Ovary (tissue), 3 donors: ENCODE results near the gene PDE6D.

Experiments used
- CTCF ChIP-seq, 3 donors: fragments of 450-650 bp in 2 of 3; fragments of 200-600 bp in 1 of 3; IDR thresholded peaks; one replicate each; pipeline versions ENCODE4 v1.5.1 to v1.8.0; 2016 to 2022; ENCODE audit warnings: antibody characterized with exemption in 3 of 3, mild to moderate bottlenecking in 1 of 3
- EP300 ChIP-seq: sonication (generic); formaldehyde crosslinking; IDR thresholded peaks from one replicate; pipeline ENCODE4 v1.6.1; 2017; ENCODE audit warnings: antibody characterized with exemption
- POLR2A ChIP-seq: fragments of 450-650 bp; IDR thresholded peaks from one replicate; pipeline ENCODE4 v1.6.1; 2017; ENCODE audit warnings: antibody characterized with exemption, mild to moderate bottlenecking, moderate library complexity
- donor health status: DM: no; HTN: no; CAD: no.

GRCh38 chr2:231765496-231765929 lies 15.6 kb downstream of the PDE6D start:
- TF ChIP-seq CTCF (IDR thresholded peaks at IDR 0.05): no peak
- no peak for TF ChIP-seq EP300
- no peak for TF ChIP-seq POLR2A
